ENCODE results near the gene STX11. TPM values are rescaled to one million over a fixed set of nuclear protein-coding genes. Genes with fewer than 3 reads are reported as not detected.

The STX11 gene
- polyA plus RNA-seq, 2 of the 4 experiments (the other 2 are of a cell fraction): 0.36 to 0.78 TPM

DNA sequence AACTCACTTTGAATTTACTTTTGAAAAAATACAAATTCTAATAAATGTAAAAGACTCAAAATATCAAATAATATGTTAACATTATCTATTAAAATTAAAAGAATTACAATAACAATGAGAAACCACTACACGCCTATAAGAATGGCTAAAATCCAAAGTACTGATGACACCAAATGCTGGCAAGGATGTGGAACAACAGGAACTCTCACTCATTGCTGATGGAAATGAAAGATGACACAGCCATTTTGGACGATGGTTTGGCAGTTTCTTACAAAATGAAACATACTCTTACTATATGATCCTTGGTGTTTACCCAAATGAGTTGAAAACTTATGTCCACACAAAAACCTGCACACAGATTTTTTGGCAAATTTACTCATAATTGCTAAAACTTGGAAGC, 15.6 kb upstream of the STX11 start:
- ChIA-PET POLR2A (no interaction called here), CTCF (no interaction called here)
- Histone ChIP-seq H3K27ac (no peak overlapping the region), H3K4me2 (no peak overlapping the region), H3K4me3 (no peak overlapping the region), H3K9me3 (no peaks in the 10 kb centered on the region), H3K4me1 (peaks cover 5% of the 10 kb centered on the region; the same call in 2 of the 3 replicates)
- no peak for ATAC-seq
- TF ChIP-seq BHLHE40 (IDR thresholded peaks at IDR 0.05; ENCODE audit: low read depth, low read length) (no peak), EHMT2 (IDR thresholded peaks at IDR 0.05; ENCODE audit: low read depth) (no peak), CHD4 (IDR thresholded peaks at IDR 0.05; ENCODE audit: borderline replicate concordance) (no peak), NR3C1 (IDR thresholded peaks at IDR 0.05) (no peak), ZSCAN20 (CRISPR knock-in tag; IDR thresholded peaks at IDR 0.05) (no peak), GATA3 (IDR thresholded peaks at IDR 0.05; ENCODE audit: borderline replicate concordance) (no peak), FOXS1 (CRISPR knock-in tag; IDR thresholded peaks at IDR 0.05) (no peak), ATOH8 (CRISPR knock-in tag; IDR thresholded peaks at IDR 0.05; ENCODE audit: low read depth) (no peak), MAFK (IDR thresholded peaks at IDR 0.05; ENCODE audit: partially characterized antibody) (no peak), RFX5 (IDR thresholded peaks at IDR 0.05) (no peak), POLR2A (IDR thresholded peaks at IDR 0.05; ENCODE audit: low read length) (no peak), SREBF2 (IDR thresholded peaks at IDR 0.05) (no peak), HDAC2 (IDR thresholded peaks at IDR 0.05) (no peak), FOSB (CRISPR knock-in tag; IDR thresholded peaks at IDR 0.05) (no peak), RARB (CRISPR knock-in tag; IDR thresholded peaks at IDR 0.05) (no peak), FOSL2 (IDR thresholded peaks at IDR 0.05) (no peak), FOSL2 (CRISPR knock-in tag; IDR thresholded peaks at IDR 0.05) (no peak), BCL3 (IDR thresholded peaks at IDR 0.05) (no peak)
- WGBS (ENCODE audit: missing lambda C conversion rate): 49% methylated on average over 2 of the region's 2 CpGs
- DNase-seq (ENCODE audit: low read depth in 1 of 2, low spot score in 1 of 2): no peak
- FAIRE-seq: no peak

DNA sequence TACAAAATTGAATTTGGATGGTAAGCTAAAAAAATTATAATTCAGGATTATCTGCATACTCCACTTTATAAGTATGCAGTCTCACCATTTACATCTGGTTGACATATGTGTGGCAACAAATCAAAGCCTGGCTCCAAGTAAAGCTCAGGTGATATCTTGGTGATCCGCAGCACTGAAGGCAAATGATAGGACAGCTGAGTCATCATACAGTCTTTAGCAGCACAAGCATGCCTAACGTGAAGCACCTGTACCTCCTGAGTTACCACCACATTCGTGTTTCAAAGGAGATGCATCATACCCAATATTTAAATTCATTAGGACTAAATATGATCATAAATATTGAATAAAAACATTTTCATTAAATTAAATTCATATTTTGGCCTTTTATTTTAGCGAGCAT, 11.8 kb upstream of the STX11 start:
- ChIA-PET CTCF (no interaction called here), POLR2A (no interaction called here)
- ATAC-seq: no peak
- DNase-seq (ENCODE audit: low read depth in 1 of 2, low spot score in 1 of 2): no peak
- H3K4me1 ChIP-seq: no peaks in the 10 kb centered on the region
- H3K9me3 ChIP-seq: no peaks in the 10 kb centered on the region
- FAIRE-seq: no peak
- TF ChIP-seq ESRRA (IDR thresholded peaks at IDR 0.05; ENCODE audit: borderline replicate concordance, low read length) (no peak), HOXA7 (CRISPR knock-in tag; IDR thresholded peaks at IDR 0.05) (no peak), CBX8 (IDR thresholded peaks at IDR 0.05) (no peak), JUNB (IDR thresholded peaks at IDR 0.05) (no peak), RAD21 (conservative IDR thresholded peaks at IDR 0.05 in 1 of 2, IDR thresholded peaks at IDR 0.05 in 1 of 2) (no peak), PBX3 (IDR thresholded peaks at IDR 0.05) (no peak)
- TF ChIP-seq, protein P1, sequence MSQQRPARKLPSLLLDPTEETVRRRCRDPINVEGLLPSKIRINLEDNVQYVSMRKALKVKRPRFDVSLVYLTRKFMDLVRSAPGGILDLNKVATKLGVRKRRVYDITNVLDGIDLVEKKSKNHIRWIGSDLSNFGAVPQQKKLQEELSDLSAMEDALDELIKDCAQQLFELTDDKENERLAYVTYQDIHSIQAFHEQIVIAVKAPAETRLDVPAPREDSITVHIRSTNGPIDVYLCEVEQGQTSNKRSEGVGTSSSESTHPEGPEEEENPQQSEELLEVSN (IDR thresholded peaks at IDR 0.05; ENCODE audit: borderline replicate concordance, low read depth): no peak
- H3K27ac ChIP-seq: no peak overlapping the region
- no peak overlapping the region for H3K4me3 ChIP-seq
- 73% methylated on average over 4 of the region's 4 CpGs for WGBS (ENCODE audit: missing lambda C conversion rate)
- no peak overlapping the region for H3K4me2 ChIP-seq

GRCh38 chr6:144139817-144140216, 10.5 kb upstream of the STX11 start:
- POLR2A ChIA-PET: no interaction called here
- Histone ChIP-seq H3K4me3 (no peak overlapping the region), H3K27ac (no peak overlapping the region), H3K4me2 (no peak overlapping the region), H3K9me3 (no peaks in the 10 kb centered on the region), H3K4me1 (no peaks in the 10 kb centered on the region)
- WGBS (ENCODE audit: missing lambda C conversion rate): 89% methylated on average over 3 of the region's 3 CpGs
- ATAC-seq (no peak), DNase-seq (ENCODE audit: low read depth in 1 of 2, low spot score in 1 of 2) (no peak), FAIRE-seq (no peak)
- CTCF ChIA-PET: interaction anchor here (1.0 kb wide), 1 partner anchor 10 kb away, joined by 3 read pairs; the partner anchor contains the start of gene STX11
- no peak for TF ChIP-seq JUNB (IDR thresholded peaks at IDR 0.05)
- no peak for TF ChIP-seq CHD2 (IDR thresholded peaks at IDR 0.05; ENCODE audit: low read length, partially characterized antibody)
- TF ChIP-seq, protein P1 (IDR thresholded peaks at IDR 0.05; ENCODE audit: borderline replicate concordance, low read depth): no peak
- TF ChIP-seq MAZ (IDR thresholded peaks at IDR 0.05; ENCODE audit: borderline replicate concordance, low read depth, low read length): no peak
- no peak for TF ChIP-seq POLR2AphosphoS2 (conservative IDR thresholded peaks at IDR 0.05; ENCODE audit: low read length)
- TF ChIP-seq BHLHE40 (IDR thresholded peaks at IDR 0.05; ENCODE audit: low read depth, low read length): no peak

Data from A549 (cell line).